ENCODE measurements around the gene TMEM209. TPM values are rescaled to one million over a fixed set of nuclear protein-coding genes. Genes with fewer than 3 reads are reported as not detected.

The TMEM209 gene
- total RNA-seq, 1 experiment from 2014 or later = 45.8 TPM

DNA sequence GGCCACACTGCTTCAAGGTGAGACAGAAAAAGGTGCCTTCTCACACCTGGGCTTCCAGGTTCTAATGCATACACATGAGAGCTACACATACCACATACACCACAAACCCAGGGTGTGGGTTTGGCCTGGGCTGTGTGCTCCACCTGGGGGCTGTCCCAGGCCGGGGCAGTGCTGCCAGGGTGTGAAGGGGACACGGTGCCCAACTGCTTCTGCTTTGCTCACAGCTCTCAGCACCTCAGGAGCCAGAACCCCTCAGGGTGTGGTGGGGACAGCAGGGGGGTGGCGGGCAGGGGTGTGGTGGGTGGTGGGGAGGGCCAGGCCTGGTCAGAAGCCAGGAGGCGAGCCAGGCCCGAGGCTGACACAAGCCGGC, 51.1 kb downstream of the TMEM209 start:
- Histone ChIP-seq H3K27me3 (replicated peaks; ENCODE audit: insufficient read depth, low read depth, low read length, poor library complexity) (no peaks in the 10 kb centered on the region), H3K27ac (ENCODE audit: low read depth, low read length, poor library complexity, severe bottlenecking) (no peak overlapping the region), H3K9me3 (ENCODE audit: low read depth, low read length, poor library complexity, severe bottlenecking) (no peaks in the 10 kb centered on the region), H3K4me1 (ENCODE audit: insufficient read depth, low read length, poor library complexity, severe bottlenecking) (no peaks in the 10 kb centered on the region), H3K4me3 (ENCODE audit: low read depth, low read length, poor library complexity, severe bottlenecking) (no peak overlapping the region), H3K36me3 (ENCODE audit: insufficient read depth, low read length, poor library complexity, severe bottlenecking) (no peaks in the 10 kb centered on the region)
- ChIA-PET POLR2A (ENCODE audit: low non-redundant PET) (no interaction called here), CTCF (no interaction called here)
- no TSS peak for BruUV-seq (replicated peaks)
- intact Hi-C loops (cut with micrococcal nuclease; ENCODE audit: unreplicated experiment) = no loop called here
- TF ChIP-seq, protein P1, sequence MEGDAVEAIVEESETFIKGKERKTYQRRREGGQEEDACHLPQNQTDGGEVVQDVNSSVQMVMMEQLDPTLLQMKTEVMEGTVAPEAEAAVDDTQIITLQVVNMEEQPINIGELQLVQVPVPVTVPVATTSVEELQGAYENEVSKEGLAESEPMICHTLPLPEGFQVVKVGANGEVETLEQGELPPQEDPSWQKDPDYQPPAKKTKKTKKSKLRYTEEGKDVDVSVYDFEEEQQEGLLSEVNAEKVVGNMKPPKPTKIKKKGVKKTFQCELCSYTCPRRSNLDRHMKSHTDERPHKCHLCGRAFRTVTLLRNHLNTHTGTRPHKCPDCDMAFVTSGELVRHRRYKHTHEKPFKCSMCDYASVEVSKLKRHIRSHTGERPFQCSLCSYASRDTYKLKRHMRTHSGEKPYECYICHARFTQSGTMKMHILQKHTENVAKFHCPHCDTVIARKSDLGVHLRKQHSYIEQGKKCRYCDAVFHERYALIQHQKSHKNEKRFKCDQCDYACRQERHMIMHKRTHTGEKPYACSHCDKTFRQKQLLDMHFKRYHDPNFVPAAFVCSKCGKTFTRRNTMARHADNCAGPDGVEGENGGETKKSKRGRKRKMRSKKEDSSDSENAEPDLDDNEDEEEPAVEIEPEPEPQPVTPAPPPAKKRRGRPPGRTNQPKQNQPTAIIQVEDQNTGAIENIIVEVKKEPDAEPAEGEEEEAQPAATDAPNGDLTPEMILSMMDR (conservative IDR thresholded peaks at IDR 0.05; ENCODE audit: low read depth, low read length) = no peak
- no peak for TF ChIP-seq EZH2 (IDR thresholded peaks at IDR 0.05; ENCODE audit: borderline replicate concordance, low read depth, low read length, poor library complexity, severe bottlenecking)
- DNase-seq (ENCODE audit: low spot score) = no peak

DNA sequence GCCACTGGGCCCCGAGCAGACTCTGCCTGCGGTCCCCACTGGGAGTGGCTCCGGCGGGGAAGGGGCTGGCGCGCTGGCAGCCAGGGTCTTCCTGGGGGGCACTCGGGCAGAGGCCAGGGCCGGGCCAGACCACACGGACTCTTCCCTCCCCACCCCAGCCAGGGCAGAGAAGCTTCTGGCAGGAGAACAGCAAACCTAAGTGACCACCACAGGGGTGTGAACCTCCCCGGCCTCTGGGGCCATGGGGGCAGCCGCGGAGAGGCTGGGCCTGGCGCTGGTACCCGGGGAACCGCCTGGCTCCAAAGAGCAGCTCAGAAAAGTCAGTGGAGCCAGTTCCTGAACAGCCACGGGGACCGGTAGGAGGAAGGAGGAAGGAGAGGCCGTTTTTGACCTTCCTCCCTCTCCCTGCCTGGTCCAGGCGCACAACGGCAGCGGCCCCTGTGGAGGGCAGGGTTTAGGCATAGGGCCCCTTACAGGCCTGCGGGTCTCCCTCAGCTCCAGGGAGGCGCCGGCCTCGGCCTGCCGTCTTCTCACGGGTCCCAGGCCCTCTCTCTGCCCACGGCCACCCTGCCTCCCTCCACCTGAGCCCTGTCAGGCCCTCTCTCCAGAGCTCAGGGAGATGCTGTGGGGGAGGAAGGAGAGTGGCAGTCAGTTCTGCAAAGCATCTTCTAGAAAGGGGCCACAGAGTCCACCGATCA, 51.8 kb downstream of the TMEM209 start:
- BruUV-seq (replicated peaks) = no TSS peak

DNA sequence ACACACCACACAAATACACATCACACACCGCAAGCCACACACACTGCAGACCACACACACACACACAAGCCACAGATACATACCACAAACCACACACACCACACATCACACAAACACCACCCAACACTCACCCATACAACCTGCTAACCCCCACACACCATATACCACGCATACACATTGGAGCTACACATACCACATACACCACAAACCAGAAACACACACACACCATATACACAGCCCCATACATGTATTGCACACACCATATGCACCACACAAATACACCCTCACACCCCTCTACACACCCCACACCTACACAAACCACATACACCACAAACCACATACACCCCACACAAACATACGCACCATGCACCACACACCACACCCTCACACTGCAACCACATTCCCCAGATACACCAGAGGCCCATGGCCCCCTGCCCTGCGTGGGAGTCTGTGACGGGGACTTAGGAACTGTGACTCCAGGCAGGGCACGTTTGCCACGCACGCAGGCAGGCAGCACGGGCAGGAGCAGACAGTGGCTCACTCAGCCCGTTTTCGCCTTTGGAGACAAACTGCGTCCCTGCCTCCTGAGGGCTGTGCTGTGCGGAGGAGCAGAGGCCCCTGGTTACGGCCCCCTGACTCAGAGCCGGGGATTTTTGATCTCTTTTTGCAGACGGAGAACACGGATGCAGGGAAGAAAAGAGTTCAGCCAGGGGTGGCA, 52.6 kb downstream of the TMEM209 start:
- H3K27ac ChIP-seq (ENCODE audit: low read depth, low read length, poor library complexity, severe bottlenecking) = no peak overlapping the region
- no peak for DNase-seq (ENCODE audit: low spot score)
- BruUV-seq (replicated peaks) = no TSS peak
- ChIA-PET CTCF (no interaction called here), POLR2A (ENCODE audit: low non-redundant PET) (no interaction called here)
- TF ChIP-seq, protein P1 (conservative IDR thresholded peaks at IDR 0.05; ENCODE audit: low read depth, low read length) = no peak
- TF ChIP-seq EZH2 (IDR thresholded peaks at IDR 0.05; ENCODE audit: borderline replicate concordance, low read depth, low read length, poor library complexity, severe bottlenecking) = no peak
- H3K4me3 ChIP-seq (ENCODE audit: low read depth, low read length, poor library complexity, severe bottlenecking) = no peak overlapping the region
- no peaks in the 10 kb centered on the region for H3K27me3 ChIP-seq (replicated peaks; ENCODE audit: insufficient read depth, low read depth, low read length, poor library complexity)
- no peaks in the 10 kb centered on the region for H3K36me3 ChIP-seq (ENCODE audit: insufficient read depth, low read length, poor library complexity, severe bottlenecking)
- intact Hi-C loops (cut with micrococcal nuclease; ENCODE audit: unreplicated experiment) = no loop called here
- no peaks in the 10 kb centered on the region for H3K4me1 ChIP-seq (ENCODE audit: insufficient read depth, low read length, poor library complexity, severe bottlenecking)
- no peaks in the 10 kb centered on the region for H3K9me3 ChIP-seq (ENCODE audit: low read depth, low read length, poor library complexity, severe bottlenecking)

More for the DNA sequence above, 51.8 kb downstream of the TMEM209 start:
- no peak overlapping the region for H3K27ac ChIP-seq (ENCODE audit: low read depth, low read length, poor library complexity, severe bottlenecking)
- no peak for DNase-seq (ENCODE audit: low spot score)
- POLR2A ChIA-PET (ENCODE audit: low non-redundant PET) = no interaction called here
- H3K36me3 ChIP-seq (ENCODE audit: insufficient read depth, low read length, poor library complexity, severe bottlenecking) = no peaks in the 10 kb centered on the region
- no peaks in the 10 kb centered on the region for H3K27me3 ChIP-seq (replicated peaks; ENCODE audit: insufficient read depth, low read depth, low read length, poor library complexity)
- no peak overlapping the region for H3K4me3 ChIP-seq (ENCODE audit: low read depth, low read length, poor library complexity, severe bottlenecking)
- CTCF ChIA-PET = no interaction called here
- intact Hi-C loops (cut with micrococcal nuclease; ENCODE audit: unreplicated experiment) = no loop called here
- no peaks in the 10 kb centered on the region for H3K9me3 ChIP-seq (ENCODE audit: low read depth, low read length, poor library complexity, severe bottlenecking)
- TF ChIP-seq, protein P1 (conservative IDR thresholded peaks at IDR 0.05; ENCODE audit: low read depth, low read length) = no peak
- no peak for TF ChIP-seq EZH2 (IDR thresholded peaks at IDR 0.05; ENCODE audit: borderline replicate concordance, low read depth, low read length, poor library complexity, severe bottlenecking)
- H3K4me1 ChIP-seq (ENCODE audit: insufficient read depth, low read length, poor library complexity, severe bottlenecking) = no peaks in the 10 kb centered on the region
